Type B pancreatic cell (in vitro differentiated cells): ENCODE measurements around the gene ERC1. TPM values are rescaled to one million over a fixed set of nuclear protein-coding genes. Genes with fewer than 3 reads are reported as not detected.
A peak's percentile ranks its signal among the peaks of the same experiment; 100 is the strongest.

Experiments used
- DNase-seq: peaks from one replicate; pipeline ENCODE4 v3.0.0; 2021; ENCODE audit warnings: mixed read lengths; ENCODE audit not compliant: unreplicated experiment; ENCODE audit errors: extremely low spot score
- H3K27ac Mint-ChIP-seq: 2 replicates; pipeline ENCODE4 v1.8.0; 2021; ENCODE audit warnings: mild to moderate bottlenecking, mixed read lengths
- H3K27me3 Mint-ChIP-seq: 2 replicates; pipeline ENCODE4 v1.8.0; 2021; ENCODE audit warnings: mixed read lengths
- H3K36me3 Mint-ChIP-seq: 2 replicates; pipeline ENCODE4 v1.8.0; 2021; ENCODE audit warnings: mixed read lengths
- H3K4me1 Mint-ChIP-seq: one replicate; pipeline ENCODE4 v1.8.0; 2021; ENCODE audit warnings: mixed read lengths; ENCODE audit not compliant: unreplicated experiment
- H3K4me3 Mint-ChIP-seq: 2 replicates; pipeline ENCODE4 v1.8.0; 2021; ENCODE audit warnings: mild to moderate bottlenecking, mixed read lengths
- H3K9me3 Mint-ChIP-seq: 2 replicates; pipeline ENCODE4 v1.8.0; 2021; ENCODE audit warnings: mixed read lengths
- CTCF ChIP-seq: fragments of 200-600 bp; sonication (generic); conservative IDR thresholded peaks from 2 replicates; pipeline ENCODE4 v1.5.0; 2021; ENCODE audit warnings: antibody characterized with exemption, mild to moderate bottlenecking
- total RNA-seq: library from RNA; stranded (reverse); gene quantifications from 2 replicates; pipeline ENCODE4 v1.2.1, GENCODE V29; 2021; ENCODE audit warnings: low replicate concordance

ERC1 gene
- total RNA-seq, 1 donor from 2014 or later: 62.8 TPM

GRCh38 chr12:1201886-1202285 lies 210.9 kb downstream of the ERC1 start:
- Mint-ChIP-seq H3K4me1 (no peaks in the 10 kb centered on the region), H3K27me3 (no peaks in the 10 kb centered on the region), H3K9me3 (no peaks in the 10 kb centered on the region), H3K27ac (peak overlapping the region; percentile 4), H3K36me3 (peaks cover 21% of the 10 kb centered on the region), H3K4me3 (no peak overlapping the region)
- DNase-seq: no peak
- TF ChIP-seq CTCF: no peak

- Mint-ChIP-seq H3K36me3 (peaks cover 8% of the 10 kb centered on the region), H3K27ac (no peak overlapping the region), H3K9me3 (no peaks in the 10 kb centered on the region), H3K27me3 (no peaks in the 10 kb centered on the region), H3K4me3 (no peak overlapping the region), H3K4me1 (no peaks in the 10 kb centered on the region)
- TF ChIP-seq CTCF: no peak
- DNase-seq: no peak
Observed at GRCh38 chr12:1203735-1204019, 212.7 kb downstream of the ERC1 start.

- DNase-seq: no peak
- H3K27ac Mint-ChIP-seq: no peak overlapping the region
- peaks cover 12% of the 10 kb centered on the region for H3K36me3 Mint-ChIP-seq
- H3K27me3 Mint-ChIP-seq: no peaks in the 10 kb centered on the region
- H3K4me3 Mint-ChIP-seq: no peak overlapping the region
- no peaks in the 10 kb centered on the region for H3K4me1 Mint-ChIP-seq
- TF ChIP-seq CTCF: no peak
- no peaks in the 10 kb centered on the region for H3K9me3 Mint-ChIP-seq
Observed at GRCh38 chr12:1204581-1205121, 213.6 kb downstream of the ERC1 start.

DNA sequence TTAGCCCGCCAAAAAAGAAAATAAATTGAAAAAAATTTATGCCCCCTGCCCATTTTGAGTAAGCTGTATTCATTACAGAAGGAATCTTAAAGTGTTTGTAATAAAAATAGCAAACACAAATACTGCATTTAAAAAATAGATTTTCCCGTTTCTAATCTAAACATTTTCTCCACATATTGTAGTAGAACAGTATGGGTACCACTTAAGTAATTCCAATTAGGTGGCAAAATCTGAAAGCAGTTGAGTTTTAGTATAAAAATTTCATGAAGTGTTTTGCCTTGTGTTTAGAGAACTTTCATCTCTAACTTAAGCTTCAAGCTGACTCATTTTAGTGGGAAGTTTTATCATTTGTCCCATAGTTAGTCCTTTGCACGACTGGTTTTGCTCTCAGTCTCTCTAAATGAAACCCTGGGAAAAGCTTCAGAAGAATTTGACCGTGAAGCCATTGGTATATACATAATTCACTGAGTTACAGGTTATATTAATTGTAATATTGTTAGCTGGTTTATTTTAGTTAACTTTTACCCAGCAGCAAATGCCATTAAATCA lies 214.6 kb downstream of the ERC1 start:
- Mint-ChIP-seq H3K27me3 (no peaks in the 10 kb centered on the region), H3K27ac (no peak overlapping the region), H3K9me3 (no peaks in the 10 kb centered on the region), H3K4me3 (no peak overlapping the region), H3K36me3 (peaks cover 11% of the 10 kb centered on the region), H3K4me1 (no peaks in the 10 kb centered on the region)
- TF ChIP-seq CTCF: no peak
- DNase-seq: no peak

- Mint-ChIP-seq H3K27me3 (no peaks in the 10 kb centered on the region), H3K4me1 (no peaks in the 10 kb centered on the region), H3K4me3 (no peak overlapping the region), H3K36me3 (peaks cover 11% of the 10 kb centered on the region), H3K27ac (peak overlapping the region; percentile 3), H3K9me3 (no peaks in the 10 kb centered on the region)
- TF ChIP-seq CTCF: no peak
- no peak for DNase-seq
Observed at GRCh38 chr12:1206118-1206734, 215.2 kb downstream of the ERC1 start.
